Measurements from ENCODE around the gene RIMKLA.

Gene RIMKLA

DNA sequence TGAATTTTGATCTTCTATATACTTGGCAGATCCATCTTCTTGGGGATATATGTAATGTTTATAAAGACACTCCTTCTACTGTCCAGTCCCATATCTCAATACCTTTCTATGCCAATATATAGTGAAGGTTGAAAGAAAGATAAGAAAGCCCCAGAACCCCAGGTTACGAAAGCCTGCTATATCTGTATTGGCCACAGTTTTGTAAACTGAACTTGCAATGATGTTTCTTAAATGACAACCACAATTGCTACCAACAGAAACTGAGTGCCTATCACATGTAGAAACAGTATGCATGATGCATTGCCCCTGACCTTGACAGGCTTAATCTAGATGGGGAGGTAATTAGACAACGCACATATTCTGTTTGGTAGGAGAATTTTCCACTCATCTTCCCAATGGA, 7.8 kb upstream of the RIMKLA start:
- DNase-seq: no peak

GRCh38 chr1:42379794-42380585, 602 bp upstream of the RIMKLA start:
- peak; percentile 9 for DNase-seq

DNA sequence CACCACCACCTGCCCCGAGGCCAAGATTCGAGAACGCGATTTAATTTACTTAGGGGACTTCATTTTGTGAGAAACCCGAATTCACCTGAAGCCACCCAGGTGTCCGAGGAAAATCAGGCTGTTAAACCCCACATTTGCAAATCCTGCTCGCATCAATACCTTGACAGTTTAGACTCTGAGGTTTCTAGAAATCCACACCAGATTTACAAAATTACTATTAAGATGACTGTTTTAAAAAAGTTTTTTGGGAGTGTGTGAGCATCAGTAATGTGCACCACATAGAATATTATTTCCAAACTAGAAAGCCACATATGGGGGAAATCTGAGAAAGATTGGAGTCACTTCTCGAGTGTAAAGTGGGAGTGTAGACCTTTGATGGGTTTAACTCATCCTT, 685 bp downstream of the RIMKLA start:
- DNase-seq: no peak

- no peak for DNase-seq
Observed at GRCh38 chr1:42385283-42385682, 4.7 kb downstream of the RIMKLA start.

DNA sequence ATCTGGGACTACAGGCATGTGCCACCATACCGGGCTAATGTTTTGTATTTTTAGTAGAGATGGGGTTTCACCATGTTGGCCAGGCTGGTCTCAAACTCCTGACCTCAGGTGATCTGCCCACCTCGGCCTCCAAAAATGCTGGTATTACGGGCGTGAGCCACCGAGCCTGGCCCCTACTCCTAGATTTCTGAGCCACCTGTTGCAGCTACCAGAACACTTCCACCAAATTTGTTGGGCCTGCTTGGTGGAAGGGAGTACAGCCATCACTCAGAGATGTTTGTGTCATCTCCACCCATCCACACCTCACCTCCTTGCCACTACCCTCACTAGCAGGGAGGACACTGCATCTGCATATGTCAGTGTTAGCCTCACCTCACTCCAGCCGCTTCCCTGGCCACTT, 5.5 kb downstream of the RIMKLA start:
- no peak for DNase-seq

DNA sequence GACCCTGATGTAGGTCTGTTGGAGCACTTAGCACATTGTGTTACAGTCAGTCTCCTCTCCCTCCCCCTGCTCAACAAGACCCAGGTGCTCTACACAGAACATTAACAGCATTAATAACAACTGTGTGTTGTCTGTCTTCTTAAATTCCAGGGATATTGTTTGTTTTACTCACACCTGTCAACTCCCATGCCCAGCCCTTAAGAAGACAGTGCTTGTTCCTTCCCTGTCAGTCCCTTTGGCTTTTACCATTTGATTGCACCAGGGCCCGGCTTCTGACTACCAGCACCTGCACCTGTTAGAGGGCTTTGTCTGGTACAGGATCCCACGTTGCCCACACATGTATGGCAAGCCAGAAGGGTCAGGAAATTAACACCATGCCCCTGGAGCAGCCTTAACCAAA, 11.7 kb downstream of the RIMKLA start:
- DNase-seq: no peak

DNA sequence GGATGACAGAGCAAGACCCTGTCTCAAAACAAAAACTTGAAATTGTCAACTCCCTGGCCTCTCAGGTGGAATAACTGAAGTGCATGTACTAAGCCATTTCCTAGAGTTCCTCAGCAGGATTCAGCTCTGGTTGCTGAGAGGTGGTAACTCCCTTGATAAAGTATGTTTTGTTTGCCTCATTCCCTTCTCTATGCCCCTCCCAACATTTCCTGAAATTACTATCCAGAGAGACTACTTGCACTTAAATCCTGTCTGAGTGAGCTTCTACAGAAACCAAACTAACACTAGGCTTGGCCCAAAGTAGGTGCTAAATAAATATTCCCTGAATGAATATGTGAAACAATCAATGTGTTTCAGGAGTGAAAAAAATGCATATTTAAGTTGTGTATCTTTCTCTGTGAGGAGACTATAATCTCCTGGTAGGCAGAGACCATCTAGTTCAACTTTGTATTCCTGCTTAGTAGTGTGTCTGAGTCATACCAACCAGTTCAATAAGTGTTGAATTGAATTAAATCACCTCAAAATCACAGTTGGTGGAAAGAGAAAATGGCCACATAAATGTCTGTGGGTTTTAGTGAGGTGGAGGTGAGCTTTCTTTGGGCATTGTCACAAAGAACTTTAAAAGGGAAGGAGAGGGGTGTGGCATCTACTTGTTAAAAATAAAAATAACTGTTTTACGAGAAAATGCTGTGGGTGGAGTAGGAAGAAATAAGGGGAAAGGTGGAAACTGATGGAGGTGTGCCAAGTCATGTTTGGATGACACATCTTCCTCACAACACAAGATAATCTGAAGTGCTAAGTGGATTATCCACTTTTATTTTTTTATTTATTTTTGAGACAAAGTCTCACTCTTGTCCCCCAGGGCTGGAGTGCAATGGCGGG, 12.6 kb downstream of the RIMKLA start:
- peak; percentile 47 for DNase-seq

GRCh38 chr1:42399315-42400100, 18.9 kb downstream of the RIMKLA start:
- no peak for DNase-seq

DNA sequence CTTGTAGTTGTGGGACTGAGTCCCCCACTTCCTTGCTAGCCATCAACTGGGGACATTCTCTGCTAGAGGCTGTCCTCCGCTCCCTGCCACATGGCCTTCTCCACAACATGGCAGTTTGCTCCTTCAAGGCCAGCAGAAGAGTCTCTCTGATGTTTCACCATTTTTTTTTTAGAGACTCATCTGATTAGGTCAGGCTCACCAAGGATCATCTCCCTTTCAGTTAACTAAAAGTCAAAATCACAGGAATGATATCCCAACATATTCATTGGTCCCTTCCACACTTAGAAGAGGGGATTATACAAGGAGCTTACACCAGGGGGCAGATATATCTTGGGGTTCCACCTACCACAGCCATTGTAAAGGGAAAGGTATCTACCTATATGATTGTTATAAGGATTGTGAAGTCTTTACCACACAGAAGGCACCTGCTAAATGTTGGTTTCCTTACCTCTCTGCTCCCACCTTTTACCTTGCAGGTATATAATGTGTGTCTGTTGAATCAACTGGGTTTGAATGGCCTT, 23.3 kb downstream of the RIMKLA start:
- DNase-seq: no peak

DNA sequence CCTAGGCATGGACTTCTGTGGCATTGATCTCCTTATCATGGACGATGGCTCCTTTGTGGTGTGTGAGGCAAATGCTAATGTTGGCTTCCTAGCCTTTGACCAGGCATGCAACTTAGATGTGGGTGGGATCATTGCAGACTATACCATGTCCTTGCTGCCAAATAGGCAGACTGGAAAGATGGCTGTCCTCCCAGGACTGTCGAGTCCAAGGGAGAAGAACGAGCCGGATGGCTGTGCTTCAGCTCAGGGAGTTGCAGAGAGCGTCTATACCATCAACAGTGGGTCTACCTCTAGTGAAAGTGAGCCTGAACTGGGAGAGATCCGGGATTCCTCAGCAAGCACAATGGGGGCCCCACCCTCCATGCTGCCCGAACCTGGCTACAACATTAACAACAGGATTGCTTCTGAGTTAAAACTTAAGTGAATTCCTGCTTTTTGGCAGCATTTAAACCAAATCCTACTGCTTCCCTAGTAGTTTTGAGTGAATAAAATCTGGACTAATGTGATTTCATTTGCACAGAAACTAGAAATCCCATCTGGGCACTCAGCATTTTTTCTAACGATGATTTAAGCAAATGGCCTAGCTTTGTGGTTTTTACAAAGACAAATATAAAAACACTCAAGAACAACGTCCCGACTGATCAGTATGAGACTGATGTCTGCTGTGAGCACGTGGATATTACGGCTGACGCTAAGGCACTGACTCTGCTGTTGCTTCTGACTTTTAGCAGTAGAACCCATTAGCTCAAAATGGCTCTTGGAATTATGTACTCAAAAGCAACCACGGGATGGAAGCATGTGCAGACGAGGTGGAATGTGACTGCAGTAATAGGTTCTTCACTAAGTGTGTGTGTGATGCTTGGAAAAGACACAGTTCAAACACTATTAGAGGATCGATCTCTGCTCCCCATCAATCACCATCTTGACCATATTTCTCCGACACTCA, 34.2 kb downstream of the RIMKLA start:
- DNase-seq: no peak

DNA sequence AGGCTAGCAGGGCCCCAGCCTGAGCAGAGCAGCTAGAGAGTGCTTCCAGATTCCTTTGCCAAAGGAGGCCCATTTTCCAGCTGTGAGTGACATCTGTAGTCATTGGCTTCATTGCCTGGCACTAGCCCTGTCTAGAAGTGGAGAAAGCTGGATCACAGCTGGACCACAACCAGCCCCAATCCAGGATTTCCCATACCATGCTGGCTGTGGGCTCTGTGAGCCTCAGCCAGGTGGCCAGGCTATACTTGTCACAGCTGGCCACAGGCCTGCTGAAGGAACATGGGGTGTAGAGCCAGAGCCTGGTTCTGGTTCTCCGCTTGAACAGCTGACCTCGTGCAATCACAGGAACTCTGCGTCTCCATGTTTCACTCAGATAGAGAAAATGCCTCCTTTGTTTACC, 36.6 kb downstream of the RIMKLA start:
- no peak for DNase-seq

GRCh38 chr1:42418516-42418915, 37.9 kb downstream of the RIMKLA start:
- DNase-seq: no peak

DNA sequence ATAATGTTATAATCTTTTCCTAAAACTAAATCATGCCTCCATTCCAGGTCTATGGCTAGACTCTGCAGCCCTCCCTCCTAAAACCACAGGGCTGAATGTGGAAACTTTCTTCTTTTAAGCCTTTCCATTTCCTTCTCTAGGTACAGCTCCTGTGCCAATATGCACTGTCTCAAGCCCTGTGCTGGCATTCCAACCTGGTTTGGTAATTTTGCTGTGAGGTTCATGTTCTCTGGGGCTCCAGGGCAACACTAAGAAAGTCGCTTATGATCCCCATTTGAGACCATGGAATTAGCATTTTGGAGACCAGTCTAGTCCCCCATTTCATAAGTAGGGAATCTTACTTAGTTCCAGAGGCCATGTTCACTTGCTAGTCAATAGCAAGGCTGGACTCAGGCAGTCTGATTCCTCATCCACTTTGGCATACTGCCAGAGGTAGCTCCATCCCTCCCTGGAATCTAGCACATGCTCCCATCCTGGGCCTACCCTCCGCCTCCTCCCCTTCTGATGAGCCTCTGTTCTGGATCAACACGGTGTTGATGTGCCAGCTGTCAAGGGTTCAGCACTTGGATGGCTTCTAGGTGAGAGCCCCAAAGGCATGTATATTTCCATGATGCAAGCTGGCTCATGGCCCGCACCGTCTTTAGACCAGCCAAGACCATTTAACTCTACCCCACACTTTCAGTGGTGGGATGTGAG, 38.7 kb downstream of the RIMKLA start:
- no peak for DNase-seq

- DNase-seq: no peak
Observed at GRCh38 chr1:42420121-42420520, 39.5 kb downstream of the RIMKLA start.

GRCh38 chr1:42420911-42421585, 40.5 kb downstream of the RIMKLA start:
- DNase-seq: no peak

DNA sequence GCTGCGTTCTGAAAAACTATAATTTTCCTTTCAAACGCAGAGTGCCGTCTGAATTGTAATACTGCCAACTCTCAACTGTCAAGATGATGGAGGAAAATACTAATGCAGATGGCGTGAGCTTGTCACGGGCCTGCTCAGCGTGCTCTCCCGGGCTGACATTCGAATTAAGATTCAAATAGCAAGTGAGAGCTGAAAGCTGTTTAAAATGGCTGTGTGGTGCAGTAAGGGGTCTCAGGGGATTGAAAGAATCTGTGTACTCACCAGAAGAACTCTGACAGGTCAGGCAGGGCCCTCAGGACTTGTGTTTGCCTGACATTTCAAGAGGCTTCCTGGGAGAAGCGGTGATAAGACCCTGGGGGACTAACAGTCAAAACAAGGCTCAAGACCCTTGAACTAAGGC, 42.1 kb downstream of the RIMKLA start:
- DNase-seq: no peak

DNA sequence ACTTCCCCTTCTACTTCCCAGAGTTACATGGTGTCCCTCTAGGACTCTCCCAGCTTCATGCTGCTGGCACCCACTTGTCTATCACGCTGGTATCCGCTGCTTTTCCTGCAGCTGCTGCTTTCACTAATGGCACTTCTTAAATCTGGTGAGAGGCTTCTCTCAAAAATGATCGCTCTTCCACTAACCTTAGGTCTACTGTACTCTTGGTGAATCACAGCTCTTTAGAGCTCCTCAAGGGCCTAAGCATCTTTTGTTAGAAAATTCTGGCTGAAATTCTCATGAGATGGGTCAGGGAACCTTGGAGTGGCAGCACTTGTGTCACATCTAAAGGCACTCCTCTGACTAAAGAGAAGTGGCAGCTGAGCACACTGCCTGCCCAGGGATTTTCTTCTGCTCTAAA, 43.1 kb downstream of the RIMKLA start:
- DNase-seq: no peak

DNA sequence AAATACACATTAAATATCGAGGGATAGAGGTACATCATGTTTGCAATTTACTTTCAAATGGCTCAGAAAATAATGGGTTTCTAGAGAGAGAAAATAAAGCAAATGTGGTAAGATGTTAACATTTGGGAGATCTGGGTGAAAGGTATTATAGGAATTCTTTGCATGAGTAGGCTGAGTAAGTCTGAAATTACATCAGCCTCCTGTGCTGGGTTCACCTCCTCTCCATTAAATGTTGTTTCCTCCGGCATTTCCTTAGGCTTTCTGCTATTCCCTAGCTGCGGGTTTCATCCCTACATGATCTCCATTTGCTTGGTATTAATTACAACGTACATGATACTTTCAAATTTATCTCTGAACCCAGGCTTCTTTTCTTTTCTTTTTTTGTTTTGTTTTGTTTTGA, 43.6 kb downstream of the RIMKLA start:
- DNase-seq: no peak

DNA sequence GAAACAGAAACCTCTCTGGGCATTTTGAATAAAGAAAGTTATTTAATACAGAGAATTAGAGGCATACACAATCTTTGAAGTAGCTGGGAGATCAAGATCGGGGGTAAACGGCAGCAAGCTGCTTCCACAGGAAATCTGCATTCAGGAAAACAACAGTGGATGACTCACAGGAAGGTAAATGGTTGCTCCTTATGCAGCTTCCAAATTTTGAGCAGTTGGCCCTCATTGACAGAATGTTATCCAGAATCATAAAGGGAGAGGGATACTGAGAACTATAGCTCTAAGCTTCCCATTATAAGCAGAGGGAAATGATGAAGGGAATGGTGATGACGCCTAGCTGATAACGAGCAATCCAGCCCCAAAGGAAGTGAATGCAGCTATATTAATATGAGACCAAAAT, 46.6 kb downstream of the RIMKLA start:
- DNase-seq: no peak

GRCh38 chr1:42429603-42430002, 49.0 kb downstream of the RIMKLA start:
- no peak for DNase-seq

Data from activated CD4-positive, alpha-beta T cell treated with anti-CD3 and anti-CD28 coated beads, Interleukin-2, Interleukin-6, amounts not matched to agents 100 ng/mL and 50 ng/mL, durations not matched to agents 16 hours and 8 hours (primary cell).